ENCODE data around the gene GFAP.

Gene GFAP

GRCh38 chr17:44934745-44935105, 19.4 kb upstream of the GFAP start:
- Histone ChIP-seq H3K9ac (ENCODE audit: low read depth, low read length, poor library complexity) (no peak overlapping the region), H3K14ac (ENCODE audit: low read length) (no peak overlapping the region), H3K4ac (ENCODE audit: low read length) (no peak overlapping the region), H3K79me1 (ENCODE audit: low read depth, low read length) (peaks cover 10% of the 10 kb centered on the region), H2BK5ac (ENCODE audit: low read length) (no peak overlapping the region), H2BK12ac (ENCODE audit: low read length) (no peak overlapping the region), H3K4me1 (ENCODE audit: control insufficient read depth in 2 of 2, insufficient read depth in 1 of 2, low read depth in 1 of 2, low read length in 2 of 2) (no peaks in the 10 kb centered on the region), H3K27me3 (ENCODE audit: control insufficient read depth in 3 of 3, insufficient read depth in 3 of 3, low read depth in 1 of 3, low read length in 3 of 3) (no peaks in the 10 kb centered on the region), H3K9me3 (replicated peaks in 1 of 2; ENCODE audit: control insufficient read depth in 2 of 2, insufficient read depth in 1 of 2, low read depth in 1 of 2, low read length in 2 of 2) (peaks cover 0 to 11% of the 10 kb centered on the region in 2 donors), H3K4me2 (ENCODE audit: insufficient read depth, low read length, poor library complexity, severe bottlenecking) (no peak overlapping the region), H4K91ac (ENCODE audit: low read depth, low read length, poor library complexity) (no peak overlapping the region), H3K18ac (ENCODE audit: low read length) (no peak overlapping the region), H2AK5ac (ENCODE audit: low read depth, low read length) (no peak overlapping the region), H2BK120ac (ENCODE audit: low read depth, low read length) (no peak overlapping the region), H2BK15ac (ENCODE audit: low read length) (no peak overlapping the region), H2AFZ (ENCODE audit: low read length) (no peak overlapping the region), H3K36me3 (replicated peaks in 1 of 2; ENCODE audit: control insufficient read depth in 2 of 2, insufficient read depth in 2 of 2, low read length in 2 of 2) (peaks cover 61 to 91% of the 10 kb centered on the region in 2 donors), H3K23ac (ENCODE audit: low read depth, low read length, poor library complexity) (no peak overlapping the region), H4K8ac (ENCODE audit: low read depth, low read length) (no peak overlapping the region), H3K27ac (replicated peaks; ENCODE audit: low read length) (no peak overlapping the region), H3K4me3 (ENCODE audit: low read length in 2 of 2) (no peak overlapping the region)
- DNase-seq (ENCODE audit: low spot score), result no peak
- no CpG with 5 or more reads among the region's 10 CpGs for WGBS, 2 donors (ENCODE audit: extremely low coverage in 2 of 2, insufficient read length in 2 of 2, insufficient replicate concordance in 1 of 2)

GRCh38 chr17:44933824-44934744, 18.8 kb upstream of the GFAP start:
- no peak overlapping the region for H2AK5ac ChIP-seq (ENCODE audit: low read depth, low read length)
- no peak overlapping the region for H2BK120ac ChIP-seq (ENCODE audit: low read depth, low read length)
- no peaks in the 10 kb centered on the region for H3K27me3 ChIP-seq (ENCODE audit: control insufficient read depth in 3 of 3, insufficient read depth in 3 of 3, low read depth in 1 of 3, low read length in 3 of 3)
- H3K9ac ChIP-seq (ENCODE audit: low read depth, low read length, poor library complexity), result no peak overlapping the region
- H3K27ac ChIP-seq (replicated peaks; ENCODE audit: low read length), result no peak overlapping the region
- no peak overlapping the region for H2BK12ac ChIP-seq (ENCODE audit: low read length)
- no peak overlapping the region for H4K91ac ChIP-seq (ENCODE audit: low read depth, low read length, poor library complexity)
- H3K4ac ChIP-seq (ENCODE audit: low read length), result no peak overlapping the region
- no peak overlapping the region for H2AFZ ChIP-seq (ENCODE audit: low read length)
- peaks cover 64 to 91% of the 10 kb centered on the region in 2 donors for H3K36me3 ChIP-seq (replicated peaks in 1 of 2; ENCODE audit: control insufficient read depth in 2 of 2, insufficient read depth in 2 of 2, low read length in 2 of 2)
- H4K8ac ChIP-seq (ENCODE audit: low read depth, low read length), result no peak overlapping the region
- no CpG with 5 or more reads among the region's 34 CpGs for WGBS, 2 donors (ENCODE audit: extremely low coverage in 2 of 2, insufficient read length in 2 of 2, insufficient replicate concordance in 1 of 2)
- no peak overlapping the region for H3K4me2 ChIP-seq (ENCODE audit: insufficient read depth, low read length, poor library complexity, severe bottlenecking)
- H3K9me3 ChIP-seq (replicated peaks in 1 of 2; ENCODE audit: control insufficient read depth in 2 of 2, insufficient read depth in 1 of 2, low read depth in 1 of 2, low read length in 2 of 2), result peaks cover 0 to 7% of the 10 kb centered on the region in 2 donors
- no peak overlapping the region for H3K4me3 ChIP-seq (ENCODE audit: low read length in 2 of 2)
- no peak overlapping the region for H3K23ac ChIP-seq (ENCODE audit: low read depth, low read length, poor library complexity)
- no peak overlapping the region for H3K14ac ChIP-seq (ENCODE audit: low read length)
- no peak overlapping the region for H3K18ac ChIP-seq (ENCODE audit: low read length)
- no peak for DNase-seq (ENCODE audit: low spot score)
- H2BK5ac ChIP-seq (ENCODE audit: low read length), result no peak overlapping the region
- no peaks in the 10 kb centered on the region for H3K4me1 ChIP-seq (ENCODE audit: control insufficient read depth in 2 of 2, insufficient read depth in 1 of 2, low read depth in 1 of 2, low read length in 2 of 2)
- H2BK15ac ChIP-seq (ENCODE audit: low read length), result no peak overlapping the region
- H3K79me1 ChIP-seq (ENCODE audit: low read depth, low read length), result peaks cover 10% of the 10 kb centered on the region

GRCh38 chr17:44932787-44933097, 17.4 kb upstream of the GFAP start:
- Histone ChIP-seq H2BK15ac (ENCODE audit: low read length) (no peak overlapping the region), H4K8ac (ENCODE audit: low read depth, low read length) (no peak overlapping the region), H3K18ac (ENCODE audit: low read length) (no peak overlapping the region), H2BK5ac (ENCODE audit: low read length) (no peak overlapping the region), H4K91ac (ENCODE audit: low read depth, low read length, poor library complexity) (no peak overlapping the region), H3K79me1 (ENCODE audit: low read depth, low read length) (peaks cover 10% of the 10 kb centered on the region), H3K4ac (ENCODE audit: low read length) (no peak overlapping the region), H3K27me3 (ENCODE audit: control insufficient read depth in 3 of 3, insufficient read depth in 3 of 3, low read depth in 1 of 3, low read length in 3 of 3) (no peaks in the 10 kb centered on the region), H3K9ac (ENCODE audit: low read depth, low read length, poor library complexity) (peak overlapping the region; percentile 67), H3K9me3 (replicated peaks in 1 of 2; ENCODE audit: control insufficient read depth in 2 of 2, insufficient read depth in 1 of 2, low read depth in 1 of 2, low read length in 2 of 2) (no peaks in the 10 kb centered on the region), H2AFZ (ENCODE audit: low read length) (no peak overlapping the region), H3K4me2 (ENCODE audit: insufficient read depth, low read length, poor library complexity, severe bottlenecking) (no peak overlapping the region), H3K23ac (ENCODE audit: low read depth, low read length, poor library complexity) (no peak overlapping the region), H3K4me3 (ENCODE audit: low read length in 2 of 2) (no peak overlapping the region), H2BK12ac (ENCODE audit: low read length) (no peak overlapping the region), H2BK120ac (ENCODE audit: low read depth, low read length) (no peak overlapping the region), H2AK5ac (ENCODE audit: low read depth, low read length) (no peak overlapping the region), H3K4me1 (ENCODE audit: control insufficient read depth in 2 of 2, insufficient read depth in 1 of 2, low read depth in 1 of 2, low read length in 2 of 2) (no peaks in the 10 kb centered on the region), H3K27ac (replicated peaks; ENCODE audit: low read length) (no peak overlapping the region), H3K14ac (ENCODE audit: low read length) (no peak overlapping the region), H3K36me3 (replicated peaks in 1 of 2; ENCODE audit: control insufficient read depth in 2 of 2, insufficient read depth in 2 of 2, low read length in 2 of 2) (peaks cover 74 to 95% of the 10 kb centered on the region in 2 donors)
- DNase-seq (ENCODE audit: low spot score), result no peak
- no CpG with 5 or more reads among the region's 6 CpGs for WGBS, 2 donors (ENCODE audit: extremely low coverage in 2 of 2, insufficient read length in 2 of 2, insufficient replicate concordance in 1 of 2)

GRCh38 chr17:44932096-44932786, 16.9 kb upstream of the GFAP start:
- no peak for DNase-seq (ENCODE audit: low spot score)
- Histone ChIP-seq H2BK5ac (ENCODE audit: low read length) (no peak overlapping the region), H3K4ac (ENCODE audit: low read length) (peak overlapping the region; percentile 53), H2BK15ac (ENCODE audit: low read length) (no peak overlapping the region), H3K9me3 (replicated peaks in 1 of 2; ENCODE audit: control insufficient read depth in 2 of 2, insufficient read depth in 1 of 2, low read depth in 1 of 2, low read length in 2 of 2) (no peaks in the 10 kb centered on the region), H4K91ac (ENCODE audit: low read depth, low read length, poor library complexity) (no peak overlapping the region), H2AFZ (ENCODE audit: low read length) (no peak overlapping the region), H3K27me3 (ENCODE audit: control insufficient read depth in 3 of 3, insufficient read depth in 3 of 3, low read depth in 1 of 3, low read length in 3 of 3) (no peaks in the 10 kb centered on the region), H3K4me1 (ENCODE audit: control insufficient read depth in 2 of 2, insufficient read depth in 1 of 2, low read depth in 1 of 2, low read length in 2 of 2) (no peaks in the 10 kb centered on the region), H3K36me3 (replicated peaks in 1 of 2; ENCODE audit: control insufficient read depth in 2 of 2, insufficient read depth in 2 of 2, low read length in 2 of 2) (peaks cover 79 to 95% of the 10 kb centered on the region in 2 donors), H2BK12ac (ENCODE audit: low read length) (no peak overlapping the region), H3K18ac (ENCODE audit: low read length) (no peak overlapping the region), H3K27ac (replicated peaks; ENCODE audit: low read length) (no peak overlapping the region), H3K9ac (ENCODE audit: low read depth, low read length, poor library complexity) (no peak overlapping the region), H3K79me1 (ENCODE audit: low read depth, low read length) (peaks cover 10% of the 10 kb centered on the region), H3K23ac (ENCODE audit: low read depth, low read length, poor library complexity) (no peak overlapping the region), H3K4me2 (ENCODE audit: insufficient read depth, low read length, poor library complexity, severe bottlenecking) (no peak overlapping the region), H3K14ac (ENCODE audit: low read length) (no peak overlapping the region), H2AK5ac (ENCODE audit: low read depth, low read length) (no peak overlapping the region), H3K4me3 (ENCODE audit: low read length in 2 of 2) (no peak overlapping the region), H2BK120ac (ENCODE audit: low read depth, low read length) (no peak overlapping the region), H4K8ac (ENCODE audit: low read depth, low read length) (no peak overlapping the region)
- WGBS, 2 donors (ENCODE audit: extremely low coverage in 2 of 2, insufficient read length in 2 of 2, insufficient replicate concordance in 1 of 2), result no CpG with 5 or more reads among the region's 8 CpGs
